Measurements from ENCODE around the gene RAX2.

DNA sequence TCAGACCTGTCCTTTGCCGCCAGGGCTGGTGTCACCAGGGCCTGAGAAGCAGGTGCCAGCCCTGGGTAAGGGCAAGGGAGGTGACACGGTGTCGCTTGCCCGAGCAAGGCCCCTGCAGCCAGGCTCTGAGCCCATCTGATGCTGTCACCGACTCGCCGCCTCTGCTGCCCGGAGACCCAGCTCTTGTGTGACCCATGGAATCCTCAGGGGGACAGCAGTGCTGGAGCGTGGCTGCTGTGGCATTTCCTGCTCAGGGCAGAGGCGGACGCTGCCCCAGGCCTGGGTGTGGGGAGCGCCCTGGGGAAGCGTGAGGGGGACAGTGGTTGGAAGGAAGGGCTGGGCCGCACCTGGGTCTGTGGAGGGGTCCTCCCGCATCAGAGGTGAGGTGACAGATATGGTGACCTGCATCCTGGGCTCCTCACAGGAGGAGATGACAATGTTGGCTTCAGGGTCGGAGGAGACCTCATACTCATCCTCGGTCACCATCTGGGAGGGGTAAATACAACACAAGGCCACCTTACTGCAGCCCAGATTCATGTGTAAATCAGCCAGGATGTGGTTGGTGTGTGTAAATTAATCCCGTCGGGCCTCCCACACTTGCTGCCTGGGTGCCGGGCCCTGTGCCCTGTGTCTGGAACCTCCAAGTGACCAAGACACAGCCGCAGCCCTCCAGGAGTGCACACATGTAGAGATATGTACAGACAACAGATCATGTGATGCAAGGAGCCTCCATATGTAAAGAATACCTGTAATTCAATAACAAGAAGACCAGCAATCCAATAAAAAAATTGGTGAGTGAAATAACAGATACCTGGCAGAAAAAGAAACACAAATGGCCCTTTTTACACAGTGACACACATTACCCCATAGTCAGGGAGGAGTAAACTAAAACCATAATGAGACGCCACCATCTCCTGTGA lies 41.7 kb upstream of the RAX2 start:
- TF ChIP-seq, protein P1, sequence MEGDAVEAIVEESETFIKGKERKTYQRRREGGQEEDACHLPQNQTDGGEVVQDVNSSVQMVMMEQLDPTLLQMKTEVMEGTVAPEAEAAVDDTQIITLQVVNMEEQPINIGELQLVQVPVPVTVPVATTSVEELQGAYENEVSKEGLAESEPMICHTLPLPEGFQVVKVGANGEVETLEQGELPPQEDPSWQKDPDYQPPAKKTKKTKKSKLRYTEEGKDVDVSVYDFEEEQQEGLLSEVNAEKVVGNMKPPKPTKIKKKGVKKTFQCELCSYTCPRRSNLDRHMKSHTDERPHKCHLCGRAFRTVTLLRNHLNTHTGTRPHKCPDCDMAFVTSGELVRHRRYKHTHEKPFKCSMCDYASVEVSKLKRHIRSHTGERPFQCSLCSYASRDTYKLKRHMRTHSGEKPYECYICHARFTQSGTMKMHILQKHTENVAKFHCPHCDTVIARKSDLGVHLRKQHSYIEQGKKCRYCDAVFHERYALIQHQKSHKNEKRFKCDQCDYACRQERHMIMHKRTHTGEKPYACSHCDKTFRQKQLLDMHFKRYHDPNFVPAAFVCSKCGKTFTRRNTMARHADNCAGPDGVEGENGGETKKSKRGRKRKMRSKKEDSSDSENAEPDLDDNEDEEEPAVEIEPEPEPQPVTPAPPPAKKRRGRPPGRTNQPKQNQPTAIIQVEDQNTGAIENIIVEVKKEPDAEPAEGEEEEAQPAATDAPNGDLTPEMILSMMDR (IDR thresholded peaks at IDR 0.05; ENCODE audit: borderline replicate concordance, extremely low read depth, low read length, poor library complexity, severe bottlenecking), result no peak
- no peak for TF ChIP-seq EZH2 (IDR thresholded peaks at IDR 0.05; ENCODE audit: borderline replicate concordance, low read depth, low read length, severe bottlenecking)

All from DND-41 (cell line).